ENCODE data around the gene SPAG6. TPM values are rescaled to one million over a fixed set of nuclear protein-coding genes. Genes with fewer than 3 reads are reported as not detected.

The SPAG6 gene
- polyA plus RNA-seq, 3 donors: 0.11 to 0.13 TPM; not detected in 1

GRCh38 chr10:22460101-22460500, 114.8 kb downstream of the SPAG6 start:
- Histone ChIP-seq H3K9me3 (replicated peaks in 1 of 2; ENCODE audit: control insufficient read depth in 1 of 2, insufficient read depth in 1 of 2, low read length in 2 of 2) (no peaks in the 10 kb centered on the region), H2AFZ (ENCODE audit: insufficient read depth, low read depth, low read length, poor library complexity, severe bottlenecking) (no peak overlapping the region), H3K27ac (ENCODE audit: low read depth in 1 of 2, low read length in 2 of 2) (no peak overlapping the region), H3K9ac (ENCODE audit: insufficient read depth, low read length, poor library complexity, severe bottlenecking) (no peak overlapping the region), H3K4me2 (replicated peaks; ENCODE audit: extremely low read depth, low read length, poor library complexity, severe bottlenecking) (no peak overlapping the region), H3K4me1 (ENCODE audit: control insufficient read depth in 1 of 2, insufficient read depth in 2 of 2, low read length in 2 of 2) (no peaks in the 10 kb centered on the region), H3K27me3 (ENCODE audit: control insufficient read depth in 2 of 2, insufficient read depth in 2 of 2, low read length in 2 of 2) (no peaks in the 10 kb centered on the region), H3K79me2 (ENCODE audit: insufficient read depth, low read length) (no peaks in the 10 kb centered on the region), H3K4me3 (replicated peaks in 1 of 3; ENCODE audit: low read depth in 2 of 3, low read length in 3 of 3) (no peak overlapping the region), H4K20me1 (ENCODE audit: insufficient read depth, low read length) (no peaks in the 10 kb centered on the region), H3K36me3 (replicated peaks in 1 of 2; ENCODE audit: control insufficient read depth in 1 of 2, insufficient read depth in 2 of 2, low read length in 2 of 2) (no peaks in the 10 kb centered on the region)
- intact Hi-C loops (cut with micrococcal nuclease): no loop called here
- no peaks in the 10 kb centered on the region for H3K36me3 Mint-ChIP-seq
- no peak for DNase-seq
- H3K9me3 Mint-ChIP-seq: no peaks in the 10 kb centered on the region
- no peak overlapping the region for H3K4me3 Mint-ChIP-seq
- peak overlapping the region in 1 of 7 donors; percentile 48 for H3K27ac Mint-ChIP-seq
- WGBS (ENCODE audit: insufficient coverage): 100% methylated on average over 1 of the region's 7 CpGs
- H3K4me1 Mint-ChIP-seq: no peaks in the 10 kb centered on the region
- H3K27me3 Mint-ChIP-seq (ENCODE audit: low read depth in 3 of 3): peaks cover 0 to 6% (median 3%) of the 10 kb centered on the region in 3 donors
- TF ChIP-seq CTCF (IDR thresholded peaks at IDR 0.05): no peak

- no peak for TF ChIP-seq CTCF (IDR thresholded peaks at IDR 0.05)
- H3K9me3 Mint-ChIP-seq: no peaks in the 10 kb centered on the region
- Histone ChIP-seq H3K9ac (ENCODE audit: insufficient read depth, low read length, poor library complexity, severe bottlenecking) (no peak overlapping the region), H3K4me3 (replicated peaks in 1 of 3; ENCODE audit: low read depth in 2 of 3, low read length in 3 of 3) (no peak overlapping the region), H3K27ac (ENCODE audit: low read depth in 1 of 2, low read length in 2 of 2) (no peak overlapping the region), H4K20me1 (ENCODE audit: insufficient read depth, low read length) (no peaks in the 10 kb centered on the region), H3K4me1 (ENCODE audit: control insufficient read depth in 1 of 2, insufficient read depth in 2 of 2, low read length in 2 of 2) (no peaks in the 10 kb centered on the region), H3K9me3 (replicated peaks in 1 of 2; ENCODE audit: control insufficient read depth in 1 of 2, insufficient read depth in 1 of 2, low read length in 2 of 2) (no peaks in the 10 kb centered on the region), H3K79me2 (ENCODE audit: insufficient read depth, low read length) (no peaks in the 10 kb centered on the region), H3K36me3 (replicated peaks in 1 of 2; ENCODE audit: control insufficient read depth in 1 of 2, insufficient read depth in 2 of 2, low read length in 2 of 2) (no peaks in the 10 kb centered on the region), H2AFZ (ENCODE audit: insufficient read depth, low read depth, low read length, poor library complexity, severe bottlenecking) (no peak overlapping the region), H3K4me2 (replicated peaks; ENCODE audit: extremely low read depth, low read length, poor library complexity, severe bottlenecking) (no peak overlapping the region), H3K27me3 (ENCODE audit: control insufficient read depth in 2 of 2, insufficient read depth in 2 of 2, low read length in 2 of 2) (no peaks in the 10 kb centered on the region)
- H3K27me3 Mint-ChIP-seq (ENCODE audit: low read depth in 3 of 3): peaks cover 0 to 7% (median 3%) of the 10 kb centered on the region in 3 donors
- DNase-seq: no peak
- H3K36me3 Mint-ChIP-seq: no peaks in the 10 kb centered on the region
- WGBS (ENCODE audit: insufficient coverage): 100% methylated on average over 3 of the region's 6 CpGs
- intact Hi-C loops (cut with micrococcal nuclease): no loop called here
- H3K27ac Mint-ChIP-seq: peak overlapping the region in 1 of 7 donors; percentile 48
- H3K4me1 Mint-ChIP-seq: no peaks in the 10 kb centered on the region
- no peak overlapping the region for H3K4me3 Mint-ChIP-seq
Measured at GRCh38 chr10:22460531-22461403, 115.5 kb downstream of the SPAG6 start.

All from CD14-positive monocyte (primary cell).